ENCODE measurements around the gene ODF2.
"Not testable (repeated sequence)": the region's sequence is repeated elsewhere in the genome, so short reads cannot be mapped to it uniquely, and the experiment has no call there.

ODF2 gene

DNA sequence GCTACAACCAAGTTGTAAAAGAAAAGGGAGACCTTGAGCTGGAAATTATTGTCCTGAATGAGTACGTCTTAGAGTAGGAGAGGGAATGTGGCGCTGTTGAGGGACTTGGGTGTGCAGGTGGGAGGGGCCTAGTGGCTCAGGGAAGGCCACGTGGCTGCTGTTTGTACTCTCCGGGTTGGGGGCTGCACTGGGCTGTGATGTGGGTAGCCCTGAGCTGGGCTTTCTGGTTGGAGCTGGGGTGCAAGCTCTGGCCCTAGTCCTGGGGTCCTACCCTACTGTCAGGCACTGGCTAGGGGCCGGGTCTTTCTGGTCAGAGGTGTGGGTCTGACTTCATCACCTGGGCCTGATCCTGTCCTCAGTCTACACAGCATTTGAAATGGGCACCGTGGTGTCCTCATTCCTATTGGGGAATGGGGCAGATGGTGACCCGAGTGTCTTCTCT, 29.6 kb downstream of the ODF2 start:
- no peak for FAIRE-seq

DNA sequence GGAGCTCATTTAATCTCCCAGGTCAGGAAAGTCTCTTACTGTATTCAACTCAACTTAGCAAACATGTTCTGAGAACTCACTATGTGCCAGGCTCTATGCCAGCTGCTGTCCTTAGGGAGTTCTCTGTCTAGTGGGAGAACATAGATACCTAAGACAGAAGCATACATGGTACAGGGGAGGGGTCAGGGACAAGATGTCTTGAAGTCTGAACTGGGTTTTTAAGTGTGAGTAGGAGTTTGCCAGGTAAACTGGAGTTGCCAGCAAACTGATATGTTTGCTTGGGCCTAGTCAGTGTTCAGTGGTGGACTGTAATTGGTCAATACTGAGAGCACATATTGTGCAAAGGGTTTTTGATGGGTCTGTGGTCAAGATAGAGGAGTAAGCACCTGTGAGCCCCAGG, 30.4 kb downstream of the ODF2 start:
- FAIRE-seq: no peak

DNA sequence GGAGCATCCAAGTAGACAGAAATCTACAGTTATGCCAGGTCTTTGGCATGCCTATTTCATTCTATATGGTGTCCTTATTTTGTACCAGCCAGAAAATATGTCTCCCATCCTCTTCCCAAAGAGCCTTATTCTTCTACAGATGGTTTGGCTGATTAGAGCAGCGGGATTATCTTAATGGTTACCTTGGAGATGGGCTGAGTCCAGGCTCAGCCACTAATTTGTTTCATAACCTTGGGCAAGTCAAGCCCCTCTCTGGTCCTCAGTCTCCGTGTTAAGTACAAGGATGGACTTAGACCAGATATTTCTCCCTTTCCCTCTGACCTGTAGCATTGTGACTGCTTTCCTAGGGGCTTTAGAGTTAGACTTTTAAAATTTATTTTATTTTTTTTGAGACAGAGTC, 37.6 kb downstream of the ODF2 start:
- FAIRE-seq: no peak

DNA sequence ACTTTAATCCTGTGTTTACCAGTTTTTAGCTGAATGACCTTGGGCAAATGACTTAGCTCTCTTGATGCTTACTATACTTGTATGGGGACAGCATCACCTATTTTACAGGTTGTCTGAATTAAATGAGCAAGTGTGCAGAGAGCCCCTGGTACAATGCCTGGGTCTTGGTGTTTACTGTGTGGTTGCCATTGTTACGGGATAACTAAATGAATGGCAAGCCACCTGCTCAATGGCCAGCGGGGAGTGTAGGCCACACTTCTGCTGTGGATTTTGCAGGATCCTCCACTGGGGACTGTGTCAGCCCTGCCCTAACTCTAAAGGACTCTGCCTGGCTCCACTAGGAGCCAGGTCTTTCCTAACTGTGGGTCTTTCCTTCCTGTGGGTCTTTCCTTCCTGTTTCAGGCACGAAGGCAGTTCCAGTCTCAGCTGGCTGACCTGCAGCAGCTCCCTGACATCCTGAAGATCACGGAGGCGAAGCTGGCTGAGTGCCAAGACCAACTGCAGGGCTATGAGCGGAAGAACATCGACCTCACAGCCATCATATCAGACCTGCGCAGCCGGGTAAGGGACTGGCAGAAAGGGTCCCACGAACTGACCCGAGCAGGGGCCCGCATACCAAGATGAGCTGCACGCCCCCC, 38.4 kb downstream of the ODF2 start:
- no peak for FAIRE-seq

DNA sequence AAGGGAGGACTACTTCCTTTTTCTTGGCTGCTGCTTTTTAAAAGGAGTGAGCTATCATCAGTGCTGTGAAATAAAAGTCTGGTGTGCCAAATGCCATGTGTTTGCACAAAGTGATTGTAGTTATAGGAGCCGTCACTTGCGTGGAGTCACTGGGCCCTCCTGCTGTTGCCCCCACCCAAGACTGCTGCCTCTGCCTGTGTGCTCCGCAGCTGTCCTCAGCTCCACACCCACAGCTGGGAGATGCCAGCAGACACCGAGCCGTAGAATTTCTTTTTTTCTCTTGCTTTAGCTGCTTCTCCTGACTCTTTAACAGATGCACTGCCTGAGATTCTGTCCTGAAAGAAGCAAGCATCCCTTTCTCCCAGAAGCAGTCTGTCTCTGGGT, 38.9 kb downstream of the ODF2 start:
- no peak for FAIRE-seq

DNA sequence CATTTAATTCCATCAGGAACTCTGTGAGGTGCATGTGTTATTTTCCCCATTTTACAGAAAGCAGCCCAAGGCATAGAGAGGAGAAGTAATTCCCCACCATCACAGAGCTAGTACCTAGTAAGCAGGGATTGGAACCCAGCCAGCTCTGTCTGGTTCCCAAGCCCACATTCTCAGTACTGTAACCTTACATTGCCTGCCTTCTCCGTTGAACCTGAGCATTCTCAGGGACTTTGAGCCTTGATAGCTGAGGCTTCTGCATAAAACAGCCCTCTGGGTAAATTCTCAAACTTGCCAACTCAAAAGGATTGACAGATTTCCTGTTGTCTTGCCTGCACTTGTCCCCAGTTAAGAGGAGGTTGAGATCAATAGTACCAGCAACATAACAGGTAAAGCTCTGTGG, 39.5 kb downstream of the ODF2 start:
- no peak for FAIRE-seq

DNA sequence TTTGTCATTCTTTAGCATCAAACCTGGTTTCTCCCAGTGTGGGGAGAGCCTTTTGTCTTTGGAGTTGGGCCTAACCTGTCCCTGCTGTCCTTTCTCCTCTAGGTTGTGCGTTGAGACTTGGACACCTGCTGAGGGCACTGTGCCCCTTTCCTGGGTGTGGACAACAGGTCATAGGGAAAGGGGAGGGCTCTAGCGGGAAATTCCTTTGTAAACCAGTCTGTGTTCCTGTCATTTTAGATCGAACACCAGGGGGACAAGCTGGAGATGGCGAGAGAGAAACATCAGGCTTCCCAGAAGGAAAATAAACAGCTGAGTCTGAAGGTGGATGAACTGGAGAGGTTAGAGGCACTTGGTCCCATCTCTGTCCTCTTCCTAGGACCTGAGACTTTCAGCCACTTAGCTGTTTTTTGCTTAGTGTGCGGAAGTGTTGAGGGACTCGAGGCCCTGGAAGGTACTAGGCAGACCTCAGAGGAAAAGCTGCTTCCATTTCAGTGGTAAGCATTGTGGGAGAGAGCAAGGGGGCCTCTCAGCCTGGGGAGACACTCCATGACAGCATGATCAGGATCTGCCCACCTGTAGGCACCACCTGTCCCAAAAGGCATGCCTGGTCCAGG, 40.1 kb downstream of the ODF2 start:
- FAIRE-seq: no peak

DNA sequence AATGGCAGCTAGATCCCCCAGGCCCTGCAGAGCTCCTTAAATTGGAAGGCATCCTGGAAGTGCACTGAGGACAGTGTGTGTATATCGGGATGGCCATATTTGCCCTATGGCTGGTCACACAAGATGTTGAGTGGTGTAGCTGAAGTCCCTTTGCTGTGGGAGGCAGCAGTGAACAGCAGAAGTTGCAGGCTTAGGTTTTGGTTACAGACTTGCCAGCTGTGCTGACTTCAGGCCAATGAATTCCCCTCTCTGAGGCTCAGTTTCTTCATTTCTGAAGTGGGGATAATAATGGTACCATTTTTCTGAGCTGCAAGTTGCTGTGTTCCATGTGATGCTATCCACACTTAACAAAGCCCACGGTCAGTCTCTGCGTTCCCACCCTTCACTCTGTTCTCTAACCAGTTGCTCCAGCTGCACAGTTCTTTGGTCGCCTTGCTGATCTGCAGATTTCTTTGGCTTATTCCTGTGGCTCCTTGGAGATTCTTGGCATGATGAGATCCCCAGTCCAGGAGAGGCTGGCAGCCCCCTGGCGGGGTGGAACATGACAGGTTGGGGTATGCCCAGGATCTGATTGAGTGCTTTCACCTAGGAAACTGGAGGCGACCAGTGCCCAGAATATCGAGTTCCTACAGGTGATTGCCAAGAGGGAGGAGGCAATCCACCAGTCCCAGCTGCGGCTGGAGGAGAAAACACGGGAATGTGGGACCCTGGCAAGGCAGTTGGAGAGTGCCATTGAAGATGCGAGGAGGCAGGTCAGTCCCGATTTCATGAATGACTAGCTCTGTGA, 42.2 kb downstream of the ODF2 start:
- FAIRE-seq: no peak

DNA sequence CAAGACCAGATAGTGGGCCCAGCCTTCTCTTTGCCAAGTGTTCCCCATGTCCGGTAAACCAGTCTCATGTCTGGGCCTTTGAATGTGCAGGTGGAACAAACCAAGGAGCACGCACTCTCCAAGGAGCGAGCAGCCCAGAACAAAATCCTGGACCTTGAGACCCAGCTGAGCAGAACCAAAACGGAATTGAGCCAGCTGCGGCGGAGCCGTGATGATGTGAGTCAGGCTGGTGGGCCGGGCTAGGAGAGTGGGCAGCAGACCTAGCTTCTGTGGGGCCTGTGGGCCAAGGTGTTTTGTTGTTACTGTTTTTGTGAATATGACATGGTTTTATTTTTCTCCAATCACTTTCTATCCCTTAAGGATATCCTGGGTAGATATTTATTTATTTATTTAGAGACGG, 43.1 kb downstream of the ODF2 start:
- no peak for FAIRE-seq

DNA sequence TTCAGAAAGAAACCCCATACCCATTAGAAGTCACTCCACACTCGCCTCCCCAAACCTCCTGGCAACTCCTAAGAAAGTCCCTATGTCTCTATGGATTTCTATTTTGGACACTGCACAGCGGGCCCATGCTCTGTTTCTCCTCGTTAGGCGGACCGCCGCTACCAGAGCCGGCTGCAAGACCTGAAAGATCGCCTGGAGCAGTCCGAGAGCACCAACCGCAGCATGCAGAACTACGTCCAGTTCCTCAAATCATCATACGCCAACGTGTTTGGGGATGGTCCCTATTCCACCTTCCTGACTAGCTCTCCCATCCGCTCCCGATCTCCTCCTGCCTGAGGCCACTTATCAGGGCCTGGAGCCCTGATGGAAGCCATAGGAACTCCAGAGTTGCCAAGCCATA, 44.1 kb downstream of the ODF2 start:
- FAIRE-seq: no peak

DNA sequence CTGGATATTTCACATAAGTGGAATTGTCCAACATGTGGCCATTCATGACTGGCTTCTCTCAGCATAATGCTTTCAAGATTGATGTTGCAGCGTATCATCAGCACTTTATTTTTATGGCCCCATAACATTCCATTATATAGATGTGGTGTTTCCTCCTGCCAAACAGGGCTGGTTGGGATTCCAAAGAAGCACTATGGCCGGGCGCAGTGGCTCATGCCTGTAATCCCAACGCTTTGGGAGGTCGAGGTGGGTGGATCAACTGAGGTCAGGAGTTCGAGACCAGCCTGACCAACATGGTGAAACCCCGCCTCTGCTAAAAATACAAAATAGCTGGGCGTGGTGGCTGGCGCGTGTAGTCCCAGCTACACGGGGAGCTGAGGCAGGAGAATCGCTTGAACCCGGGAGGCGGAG, 47.6 kb downstream of the ODF2 start:
- not testable (repeated sequence) for FAIRE-seq

DNA sequence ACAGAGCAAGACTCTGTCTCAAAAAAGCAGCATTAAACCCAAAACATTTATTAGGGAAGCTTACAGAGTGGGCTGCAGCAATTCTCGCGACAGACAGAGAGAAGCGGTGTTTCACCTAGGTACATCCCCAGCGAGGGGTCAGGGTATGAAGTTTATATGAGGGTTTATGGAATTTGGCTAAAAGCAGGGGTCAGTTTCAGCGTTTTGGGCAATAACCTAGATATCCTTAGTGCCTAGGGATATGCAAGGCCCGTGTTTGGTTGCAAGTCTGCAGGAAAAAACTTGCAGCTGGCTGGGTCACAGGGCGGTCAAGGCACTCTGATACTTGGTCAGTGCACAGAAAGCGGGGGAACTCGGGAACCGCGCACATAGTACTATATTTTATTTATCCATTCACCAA, 48.1 kb downstream of the ODF2 start:
- FAIRE-seq: no peak

DNA sequence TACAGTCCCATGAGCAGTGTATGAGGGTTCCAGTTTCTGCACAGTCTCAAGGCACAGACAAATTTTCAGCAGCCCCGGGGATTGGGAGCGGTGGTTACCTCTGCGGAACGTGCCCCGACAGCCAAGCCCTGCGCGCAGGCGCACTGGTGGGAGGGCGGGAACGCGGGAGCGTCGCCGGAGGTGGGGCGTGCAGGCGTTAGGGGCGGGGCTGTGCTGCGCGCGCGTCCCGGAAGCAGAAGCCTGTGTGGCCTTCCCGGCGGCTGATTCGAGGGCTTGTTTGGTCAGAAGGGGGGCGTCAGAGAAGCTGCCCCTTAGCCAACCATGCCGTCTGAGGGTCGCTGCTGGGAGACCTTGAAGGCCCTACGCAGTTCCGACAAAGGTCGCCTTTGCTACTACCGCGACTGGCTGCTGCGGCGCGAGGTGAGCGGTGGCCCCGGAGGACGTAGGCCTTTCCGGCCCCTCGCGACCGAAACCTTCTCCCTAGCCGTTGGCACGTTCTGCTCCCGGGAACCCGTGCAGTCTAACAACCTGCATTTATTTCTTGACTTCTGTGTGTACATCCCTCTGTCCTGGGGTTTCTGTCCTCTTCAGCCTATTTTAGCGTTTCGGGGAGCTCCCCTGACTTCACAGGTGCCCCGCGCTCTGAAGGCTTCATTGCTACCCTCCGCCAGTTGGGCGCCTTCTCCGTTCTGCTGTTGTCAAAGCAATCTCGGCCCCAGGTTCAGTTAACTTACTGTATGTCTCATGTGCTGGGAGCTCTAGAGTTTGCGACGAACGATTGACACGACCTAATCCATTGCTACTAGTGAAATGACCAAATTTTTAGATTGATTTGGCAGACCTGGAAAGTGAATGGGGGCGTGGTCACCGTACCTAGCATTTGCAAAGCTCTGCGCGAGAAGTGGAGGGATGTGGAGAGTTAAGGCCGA, 48.9 kb downstream of the ODF2 start, which contains the start of gene GLE1:
TSS of gene GLE1 (plus strand) at position 235 of the 929 bp plus-strand sequence. CDS start at position 322, 87 bp downstream.
- FAIRE-seq: no peak

DNA sequence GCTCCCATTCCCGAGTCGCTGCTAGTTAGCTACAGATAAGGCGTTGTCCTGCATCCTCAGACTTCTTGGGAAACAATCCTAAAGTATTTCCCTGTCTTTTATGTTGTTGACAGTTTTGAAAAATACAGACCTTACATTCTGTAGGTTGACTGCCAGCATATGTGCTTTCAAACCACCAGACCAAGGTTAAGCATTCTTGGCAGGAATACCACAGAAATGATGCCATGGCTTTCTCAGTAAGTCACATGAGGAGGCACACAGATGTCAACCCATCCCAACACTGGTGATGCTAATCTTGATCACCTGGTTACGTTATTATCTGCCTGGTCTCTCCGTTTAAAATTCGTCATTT, 49.6 kb downstream of the ODF2 start:
- no peak for FAIRE-seq

DNA sequence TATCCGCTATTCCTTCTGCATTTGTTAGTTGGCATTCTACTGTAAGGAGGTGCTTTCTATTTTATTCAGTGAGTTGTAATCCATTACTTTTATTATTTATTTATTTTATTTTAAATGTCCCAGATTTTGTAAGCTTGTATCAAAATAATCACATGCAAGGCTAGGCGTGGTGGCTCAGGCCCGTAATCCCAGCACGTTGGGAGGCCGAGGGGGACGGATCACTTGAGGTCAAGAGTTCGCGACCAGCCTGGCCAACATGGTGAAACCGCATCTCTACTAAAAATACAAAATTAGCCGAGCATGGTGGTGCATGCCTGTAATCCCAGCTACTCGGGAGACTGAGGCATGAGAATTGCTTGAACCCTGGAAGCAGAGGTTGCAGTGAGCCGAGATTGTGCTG, 50.1 kb downstream of the ODF2 start:
- FAIRE-seq: not testable (repeated sequence)

DNA sequence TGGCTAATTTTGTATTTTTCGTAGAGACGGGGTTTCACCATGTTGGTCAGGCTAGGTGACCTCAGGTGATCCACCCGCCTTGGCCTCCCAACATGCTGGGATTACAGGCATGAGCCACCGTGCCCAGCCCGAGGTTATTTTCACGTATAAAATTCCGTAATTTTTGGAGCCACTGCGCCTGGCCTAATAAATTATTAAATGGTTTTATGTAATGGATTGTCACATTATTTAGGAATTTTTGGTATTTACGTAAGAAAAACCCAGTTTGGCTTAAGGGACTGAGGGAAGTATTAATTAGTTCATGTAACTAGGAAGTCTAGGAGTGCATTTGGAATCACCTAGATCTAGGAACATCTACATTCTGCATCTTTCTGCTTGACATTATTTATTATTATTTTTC, 57.0 kb downstream of the ODF2 start:
- no peak for FAIRE-seq

DNA sequence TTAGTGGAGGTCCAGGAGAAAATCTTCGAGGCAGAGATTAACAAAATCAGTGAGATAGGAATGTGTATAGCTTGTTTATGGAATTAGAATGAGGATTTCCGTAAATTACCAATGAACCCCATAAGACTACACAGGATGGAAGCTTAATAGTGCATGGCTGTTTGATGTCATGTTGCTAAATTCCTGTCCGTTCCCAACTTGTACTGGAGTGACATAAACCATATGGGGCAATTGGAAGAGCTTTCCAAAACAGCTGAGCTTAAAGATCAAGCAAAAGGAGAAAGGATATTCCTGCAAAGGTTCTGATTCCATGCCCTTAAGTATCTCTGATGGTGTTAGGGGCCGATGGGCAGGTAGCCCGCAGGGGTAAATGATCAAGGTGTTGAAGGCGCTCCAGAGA, 66.2 kb downstream of the ODF2 start:
- FAIRE-seq: no peak

DNA sequence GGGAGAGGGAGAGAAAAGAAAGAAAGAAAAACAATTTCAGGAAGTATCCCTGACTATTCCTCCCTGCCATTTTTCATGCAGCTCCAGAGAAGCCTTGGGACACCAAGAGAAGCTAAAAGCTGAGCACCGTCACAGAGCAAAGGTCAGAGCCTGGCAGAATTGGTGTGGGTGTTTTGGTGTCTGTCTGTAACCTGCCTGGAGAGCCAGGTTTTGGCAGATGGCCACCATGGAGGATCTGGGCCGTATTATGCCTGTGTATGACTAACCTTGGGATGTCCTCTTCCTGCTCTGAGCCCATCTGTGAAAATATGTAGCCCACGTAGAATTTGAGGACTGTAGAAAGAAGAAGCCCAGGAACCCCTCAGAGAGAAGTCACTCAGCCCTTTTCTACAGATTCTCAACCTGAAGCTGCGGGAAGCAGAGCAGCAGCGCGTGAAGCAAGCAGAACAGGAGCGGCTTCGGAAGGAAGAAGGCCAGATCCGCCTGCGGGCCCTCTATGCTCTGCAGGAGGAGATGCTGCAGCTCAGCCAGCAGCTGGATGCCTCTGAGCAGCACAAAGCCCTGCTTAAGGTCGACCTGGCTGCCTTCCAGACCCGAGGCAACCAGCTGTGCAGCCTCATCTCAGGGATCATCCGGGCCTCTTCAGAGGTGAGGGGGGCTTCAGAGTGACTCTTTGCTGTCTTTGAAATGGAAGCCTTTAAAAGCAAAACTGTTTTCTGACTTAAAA, 67.6 kb downstream of the ODF2 start:
- no peak for FAIRE-seq

DNA sequence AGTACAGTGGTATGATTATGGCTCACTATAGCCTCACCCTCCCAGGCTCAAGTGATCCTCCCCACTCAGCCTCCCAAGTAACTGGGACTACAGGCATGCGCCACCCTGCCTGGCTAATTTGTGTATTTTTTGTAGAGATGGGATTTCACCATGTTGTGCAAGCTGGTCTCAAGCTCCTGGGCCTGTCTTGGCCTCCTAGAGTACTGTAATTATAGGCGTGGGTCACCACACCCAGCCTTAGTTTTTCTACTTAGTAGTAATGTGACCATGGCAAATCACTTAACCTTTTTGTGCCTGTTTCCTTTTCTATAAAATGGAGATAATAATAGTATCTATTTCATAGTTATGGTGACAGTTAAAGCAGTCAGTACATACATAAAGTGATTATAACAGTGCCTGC, 70.9 kb downstream of the ODF2 start:
- FAIRE-seq: no peak

DNA sequence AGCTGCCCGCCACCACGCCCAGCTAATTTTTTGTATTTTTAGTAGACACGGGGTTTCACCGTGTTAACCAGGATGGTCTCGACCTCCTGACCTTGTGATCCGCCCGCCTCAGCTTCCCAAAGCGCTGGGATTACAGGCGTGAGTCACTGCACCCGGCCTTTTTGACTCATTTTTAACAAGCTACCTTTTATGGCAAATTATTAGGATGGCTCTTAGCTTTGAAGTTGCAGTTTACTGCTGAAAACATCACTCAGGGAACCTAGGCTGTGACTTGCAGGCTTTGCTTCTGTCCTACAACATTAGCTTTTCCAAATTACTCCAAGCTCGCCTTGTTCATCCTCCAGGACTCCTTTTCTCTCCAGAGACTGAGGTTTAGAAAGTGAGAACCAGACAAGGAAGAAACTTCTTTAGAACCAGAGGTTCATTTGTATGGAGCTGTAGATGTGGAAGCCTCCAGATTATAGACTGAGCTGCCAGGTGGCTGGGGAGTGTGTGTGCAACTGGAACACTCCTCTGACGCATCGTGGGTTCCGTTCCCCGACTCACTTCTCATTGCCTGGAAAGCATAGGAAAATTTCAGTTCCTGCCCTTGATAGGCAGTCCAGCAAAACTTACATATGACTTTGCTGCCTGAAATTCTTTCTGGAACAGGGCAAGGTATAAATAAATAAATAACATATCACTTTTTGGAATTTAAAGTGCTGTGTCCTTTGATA, 72.8 kb downstream of the ODF2 start:
- FAIRE-seq: no peak

DNA sequence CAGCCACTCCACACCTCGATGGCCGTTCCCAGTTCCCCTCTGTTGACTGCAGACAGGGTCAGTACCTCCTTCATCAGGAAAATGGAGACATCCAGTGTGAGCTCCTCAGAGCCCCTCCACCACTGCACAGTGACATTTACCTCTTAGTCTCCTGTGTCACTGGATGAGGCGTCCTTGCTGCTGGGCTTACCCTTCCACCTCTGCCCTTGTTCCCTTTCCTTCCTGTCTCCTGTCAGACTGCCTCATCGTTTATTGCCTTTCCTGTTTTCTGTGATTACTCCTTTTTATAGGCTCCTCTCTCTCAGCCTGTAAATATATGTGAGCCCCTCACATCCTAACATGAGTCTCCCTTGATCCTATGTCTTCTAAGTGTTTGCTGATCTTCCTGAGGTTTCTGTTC, 73.4 kb downstream of the ODF2 start:
- no peak for FAIRE-seq

DNA sequence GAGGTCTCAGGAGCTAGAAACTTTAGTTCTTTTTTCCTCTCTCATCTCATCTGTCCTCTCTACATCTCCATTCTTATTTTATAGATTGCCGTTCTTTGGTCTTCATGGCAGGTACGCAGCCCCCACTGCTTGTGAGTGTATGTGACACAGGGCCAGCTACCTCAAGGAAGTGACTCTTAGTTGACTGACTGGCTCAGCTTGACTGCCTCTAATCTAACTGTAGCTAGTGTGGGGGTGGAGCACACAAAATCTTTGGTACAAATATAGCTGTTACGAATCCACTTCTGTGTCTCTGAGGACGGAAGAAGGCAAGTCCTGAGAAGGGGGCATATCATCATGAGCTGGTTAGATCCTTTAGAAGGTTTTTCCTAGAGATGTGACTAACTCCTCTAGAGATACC, 76.8 kb downstream of the ODF2 start:
- no peak for FAIRE-seq

Data from colon (tissue), 2 donors.